Activated CD8-positive, alpha-beta T cell treated with anti-CD3 and anti-CD28 coated beads for 36 hours (primary cell): ENCODE measurements around the gene MEIS1. TPM values are rescaled to one million over a fixed set of nuclear protein-coding genes. Genes with fewer than 3 reads are reported as not detected.

Experiments
- ATAC-seq: fragments of 200-7000 bp; cut with Tn5 transposase; one replicate; pipeline ENCODE4 v1.10.0; 2021; ENCODE audit warnings: mild to moderate bottlenecking, moderate library complexity
- CTCF ChIA-PET: fragments of 350-600 bp; sonication (Branson Sonifier 250); formaldehyde crosslinking; loops from one replicate; lab custom pipeline; 2021; ENCODE audit warnings: antibody characterized with exemption; lab: Charles Lee
- POLR2A ChIA-PET: fragments of 350-600 bp; sonication (Branson Sonifier 250); formaldehyde crosslinking; loops from one replicate; lab custom pipeline; 2021; ENCODE audit warnings: antibody characterized with exemption; lab: Charles Lee
- DNase-seq: peaks from one replicate; pipeline ENCODE4 v3.0.0-alpha.2; 2020
- H3K27ac Mint-ChIP-seq: one replicate; pipeline ENCODE4 v1.8.0; 2021; ENCODE audit warnings: mild to moderate bottlenecking, mixed read lengths
- H3K27me3 Mint-ChIP-seq: one replicate; pipeline ENCODE4 v1.8.0; 2021; ENCODE audit warnings: mixed read lengths
- H3K36me3 Mint-ChIP-seq: one replicate; pipeline ENCODE4 v1.8.0; 2021; ENCODE audit warnings: low read depth, mixed read lengths
- H3K4me1 Mint-ChIP-seq: one replicate; pipeline ENCODE4 v1.8.0; 2021; ENCODE audit warnings: low read depth, mixed read lengths
- H3K4me3 Mint-ChIP-seq: one replicate; pipeline ENCODE4 v1.8.0; 2021; ENCODE audit warnings: mild to moderate bottlenecking, moderate library complexity, mixed read lengths
- H3K9me3 Mint-ChIP-seq: one replicate; pipeline ENCODE4 v1.8.0; 2021; ENCODE audit warnings: mixed read lengths
- intact Hi-C: fragments of 100-400 bp; cut with micrococcal nuclease; formaldehyde crosslinking; loops from one replicate; pipeline ENCODE4 v1.10.0; 2022
- total RNA-seq, 2 experiments: library from RNA; stranded (reverse); gene quantifications; one replicate each; pipeline ENCODE4 v1.2.3, GENCODE V29; 2021
- TF ChIP-seq, protein P1 (sequence below): fragments of 200-600 bp; IDR thresholded peaks from one replicate; pipeline ENCODE4 v1.8.0; 2022; ENCODE audit warnings: antibody characterized with exemption, mild to moderate bottlenecking

The MEIS1 gene
- total RNA-seq, 2 experiments from 2014 or later = not detected

DNA sequence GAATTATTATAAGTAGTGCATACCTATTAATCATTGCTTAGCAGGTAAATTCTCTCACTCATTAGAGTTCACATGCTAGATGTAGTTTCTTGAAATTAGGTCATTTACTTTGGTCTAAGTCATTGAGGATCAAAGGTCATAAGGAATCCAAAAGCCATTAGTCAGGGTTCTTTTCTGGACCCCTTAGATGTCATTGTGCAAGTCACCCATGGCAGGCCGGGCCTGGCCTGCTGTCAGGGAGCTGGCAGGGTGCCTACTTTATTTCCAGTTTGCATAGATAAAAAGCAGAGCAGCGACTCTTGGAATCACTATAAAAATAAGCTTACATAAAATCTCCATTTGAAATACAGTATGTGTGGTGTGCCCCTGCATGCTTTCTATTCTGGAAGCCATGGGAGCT lies 91.3 kb downstream of the MEIS1 start:
- no peak for DNase-seq
- POLR2A ChIA-PET = no interaction called here
- TF ChIP-seq, protein P1, sequence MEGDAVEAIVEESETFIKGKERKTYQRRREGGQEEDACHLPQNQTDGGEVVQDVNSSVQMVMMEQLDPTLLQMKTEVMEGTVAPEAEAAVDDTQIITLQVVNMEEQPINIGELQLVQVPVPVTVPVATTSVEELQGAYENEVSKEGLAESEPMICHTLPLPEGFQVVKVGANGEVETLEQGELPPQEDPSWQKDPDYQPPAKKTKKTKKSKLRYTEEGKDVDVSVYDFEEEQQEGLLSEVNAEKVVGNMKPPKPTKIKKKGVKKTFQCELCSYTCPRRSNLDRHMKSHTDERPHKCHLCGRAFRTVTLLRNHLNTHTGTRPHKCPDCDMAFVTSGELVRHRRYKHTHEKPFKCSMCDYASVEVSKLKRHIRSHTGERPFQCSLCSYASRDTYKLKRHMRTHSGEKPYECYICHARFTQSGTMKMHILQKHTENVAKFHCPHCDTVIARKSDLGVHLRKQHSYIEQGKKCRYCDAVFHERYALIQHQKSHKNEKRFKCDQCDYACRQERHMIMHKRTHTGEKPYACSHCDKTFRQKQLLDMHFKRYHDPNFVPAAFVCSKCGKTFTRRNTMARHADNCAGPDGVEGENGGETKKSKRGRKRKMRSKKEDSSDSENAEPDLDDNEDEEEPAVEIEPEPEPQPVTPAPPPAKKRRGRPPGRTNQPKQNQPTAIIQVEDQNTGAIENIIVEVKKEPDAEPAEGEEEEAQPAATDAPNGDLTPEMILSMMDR = no peak
- no peak for ATAC-seq
- no peaks in the 10 kb centered on the region for H3K9me3 Mint-ChIP-seq
- intact Hi-C loops = no loop called here
- no peaks in the 10 kb centered on the region for H3K4me1 Mint-ChIP-seq
- H3K4me3 Mint-ChIP-seq = no peak overlapping the region
- H3K36me3 Mint-ChIP-seq = no peaks in the 10 kb centered on the region
- no peak overlapping the region for H3K27ac Mint-ChIP-seq
- H3K27me3 Mint-ChIP-seq = peaks cover 3% of the 10 kb centered on the region
- CTCF ChIA-PET = no interaction called here

DNA sequence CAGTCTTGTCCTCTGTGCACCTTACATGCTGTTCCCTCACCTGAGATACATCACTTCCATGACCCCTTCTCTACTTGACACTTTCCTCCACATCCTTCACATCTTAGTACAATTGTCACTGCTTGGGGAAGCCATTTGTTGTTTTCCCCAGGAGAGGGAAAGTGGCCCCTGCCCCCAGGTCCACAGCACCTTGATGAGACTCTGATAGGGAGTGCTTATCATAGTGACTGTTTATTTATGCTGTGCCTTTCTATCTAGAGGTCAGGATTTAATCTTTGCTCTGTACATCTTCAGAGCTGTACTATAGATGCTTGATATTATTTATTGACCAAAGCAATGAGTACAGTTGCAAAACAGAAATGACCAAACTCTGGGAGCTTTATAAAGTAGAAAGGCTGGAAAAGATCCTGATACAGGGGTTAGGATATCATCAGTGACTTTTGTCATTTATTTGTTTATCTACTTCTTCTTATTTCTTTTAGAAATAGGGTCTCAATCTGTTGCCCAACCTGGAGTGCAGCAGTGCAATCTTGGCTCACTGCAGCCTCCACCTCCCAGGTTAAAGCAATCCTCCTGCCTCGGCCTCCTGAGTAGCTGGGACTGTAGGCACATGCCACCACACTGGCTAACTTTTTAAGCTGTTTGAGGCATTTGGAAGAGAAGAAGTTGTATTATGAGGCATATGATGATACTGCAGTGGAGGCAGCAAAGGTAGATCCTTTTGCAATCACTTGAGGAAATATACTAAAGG lies 94.2 kb downstream of the MEIS1 start:
- no peak for ATAC-seq
- ChIA-PET POLR2A (no interaction called here), CTCF (no interaction called here)
- Mint-ChIP-seq H3K4me1 (no peaks in the 10 kb centered on the region), H3K27me3 (no peaks in the 10 kb centered on the region), H3K27ac (no peak overlapping the region), H3K9me3 (no peaks in the 10 kb centered on the region), H3K4me3 (no peak overlapping the region), H3K36me3 (no peaks in the 10 kb centered on the region)
- TF ChIP-seq, protein P1 = no peak
- no peak for DNase-seq
- intact Hi-C loops = no loop called here

DNA sequence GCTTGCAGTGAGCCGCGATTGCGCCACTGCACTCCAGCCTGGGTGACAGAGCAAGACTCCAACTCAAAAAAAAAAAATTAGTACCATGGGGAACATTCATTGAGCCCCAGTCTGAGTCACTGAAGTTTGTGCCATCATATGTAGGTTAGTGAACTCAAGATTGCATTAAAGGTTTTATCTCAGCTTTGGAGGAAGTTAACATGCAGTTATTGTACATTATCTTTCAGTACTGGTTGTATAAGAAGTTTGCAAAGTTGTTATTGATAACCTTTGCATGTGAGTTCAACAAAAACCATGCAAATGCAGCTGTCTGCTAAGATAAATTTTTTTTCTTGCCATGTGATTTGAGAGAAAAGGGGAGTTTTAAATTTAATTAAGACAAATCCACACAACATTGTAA lies 95.7 kb downstream of the MEIS1 start:
- no peak for DNase-seq
- H3K4me3 Mint-ChIP-seq = no peak overlapping the region
- H3K27me3 Mint-ChIP-seq = no peaks in the 10 kb centered on the region
- no peaks in the 10 kb centered on the region for H3K36me3 Mint-ChIP-seq
- TF ChIP-seq, protein P1 = no peak
- H3K4me1 Mint-ChIP-seq = no peaks in the 10 kb centered on the region
- no peak overlapping the region for H3K27ac Mint-ChIP-seq
- intact Hi-C loops = no loop called here
- ATAC-seq = no peak
- no peaks in the 10 kb centered on the region for H3K9me3 Mint-ChIP-seq
- ChIA-PET POLR2A (no interaction called here), CTCF (no interaction called here)

DNA sequence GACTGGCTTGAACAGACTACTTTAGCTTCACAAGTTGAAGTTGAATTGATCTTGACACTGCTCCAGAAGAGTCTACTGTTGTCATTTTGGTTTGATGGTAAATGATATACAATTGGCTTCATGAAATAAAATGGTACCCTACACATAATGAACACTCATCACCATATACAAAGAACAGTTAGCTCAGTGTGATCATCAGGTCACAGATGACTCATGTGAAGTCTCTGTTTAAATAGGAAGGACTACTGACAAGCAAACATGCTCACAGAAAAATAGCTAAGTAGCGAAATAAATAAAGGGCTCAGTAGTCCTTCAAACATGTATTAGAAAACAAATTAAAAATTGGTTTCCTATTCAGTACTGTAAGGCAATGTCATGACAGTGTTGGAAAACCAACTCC lies 96.2 kb downstream of the MEIS1 start:
- ATAC-seq (no peak), DNase-seq (no peak)
- TF ChIP-seq, protein P1 = no peak
- Mint-ChIP-seq H3K36me3 (no peaks in the 10 kb centered on the region), H3K27me3 (no peaks in the 10 kb centered on the region), H3K4me1 (no peaks in the 10 kb centered on the region), H3K27ac (no peak overlapping the region), H3K9me3 (no peaks in the 10 kb centered on the region), H3K4me3 (no peak overlapping the region)
- CTCF ChIA-PET = no interaction called here
- intact Hi-C loops = no loop called here
- POLR2A ChIA-PET = no interaction called here

DNA sequence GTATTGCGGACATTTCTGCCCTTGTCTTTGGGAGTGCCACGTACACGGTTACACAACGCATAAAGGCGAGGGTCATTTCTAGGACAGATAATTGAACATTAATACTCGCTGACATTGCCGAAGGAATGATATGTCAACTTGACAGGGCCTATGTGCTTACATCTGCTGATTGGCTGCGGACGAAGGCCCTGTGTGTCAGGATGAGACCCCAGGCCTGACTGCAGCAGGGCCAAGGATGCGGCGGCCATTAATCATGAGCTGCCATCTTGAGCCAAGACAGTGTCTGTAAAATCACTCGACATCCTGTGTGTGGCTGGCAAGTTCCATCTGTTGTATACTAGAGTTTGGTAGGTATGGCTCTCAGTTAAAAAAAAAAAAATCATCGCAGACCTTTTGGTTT lies 96.6 kb downstream of the MEIS1 start:
- TF ChIP-seq, protein P1 = no peak
- POLR2A ChIA-PET = no interaction called here

More for the DNA sequence above, 96.6 kb downstream of the MEIS1 start:
- Mint-ChIP-seq H3K27me3 (no peaks in the 10 kb centered on the region), H3K36me3 (no peaks in the 10 kb centered on the region), H3K4me3 (no peak overlapping the region), H3K27ac (no peak overlapping the region), H3K9me3 (no peaks in the 10 kb centered on the region), H3K4me1 (no peaks in the 10 kb centered on the region)
- ATAC-seq (no peak), DNase-seq (no peak)
- CTCF ChIA-PET = no interaction called here
- intact Hi-C loops = no loop called here
